Stimulated activated CD8-positive, alpha-beta memory T cell treated with anti-CD3 and anti-CD28 coated beads, Interleukin-7, amount 100 ng/mL, for 24 hours (primary cell): Measurements from ENCODE around the gene SEC14L1.
"Not testable (repeated sequence)": the region's sequence is repeated elsewhere in the genome, so short reads cannot be mapped to it uniquely, and the experiment has no call there.

ENCODE experiments used
- DNase-seq: peaks from one replicate; pipeline ENCODE4 v3.0.0-alpha.2; 2020; ENCODE audit warnings: low read depth

The SEC14L1 gene

GRCh38 chr17:77140878-77141767 is at the start of gene SEC14L1:
SEC14L1 (plus strand) TSS chr17:77140969; CDS start chr17:77143597, 2,628 bp downstream.
- DNase-seq: peak; percentile 8

GRCh38 chr17:77092025-77092424 is 48.7 kb upstream of the SEC14L1 start:
- no peak for DNase-seq

DNA sequence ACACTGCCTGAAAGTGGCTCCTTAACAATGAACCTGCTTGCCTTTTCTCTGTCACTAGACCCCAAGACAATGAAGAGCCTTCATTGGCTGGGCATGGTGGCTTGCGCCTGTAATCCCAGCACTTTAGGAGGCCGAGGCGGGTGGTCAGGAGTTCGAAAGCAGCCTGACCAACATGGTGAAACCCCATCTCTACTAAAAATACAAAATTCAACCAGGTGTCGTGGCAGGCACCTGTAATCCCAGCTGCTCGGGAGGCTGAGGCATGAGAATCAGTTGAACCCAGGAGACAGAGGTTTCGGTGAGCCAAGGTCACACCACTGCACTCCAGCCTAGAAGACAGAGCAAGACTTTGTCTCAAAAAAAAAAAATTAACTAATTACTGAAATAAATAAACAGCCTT is 45.3 kb upstream of the SEC14L1 start:
- DNase-seq: no peak

GRCh38 chr17:77096570-77097214 is 44.1 kb upstream of the SEC14L1 start:
- no peak for DNase-seq

- no peak for DNase-seq
Measured at GRCh38 chr17:77097631-77098180, 43.1 kb upstream of the SEC14L1 start.

DNA sequence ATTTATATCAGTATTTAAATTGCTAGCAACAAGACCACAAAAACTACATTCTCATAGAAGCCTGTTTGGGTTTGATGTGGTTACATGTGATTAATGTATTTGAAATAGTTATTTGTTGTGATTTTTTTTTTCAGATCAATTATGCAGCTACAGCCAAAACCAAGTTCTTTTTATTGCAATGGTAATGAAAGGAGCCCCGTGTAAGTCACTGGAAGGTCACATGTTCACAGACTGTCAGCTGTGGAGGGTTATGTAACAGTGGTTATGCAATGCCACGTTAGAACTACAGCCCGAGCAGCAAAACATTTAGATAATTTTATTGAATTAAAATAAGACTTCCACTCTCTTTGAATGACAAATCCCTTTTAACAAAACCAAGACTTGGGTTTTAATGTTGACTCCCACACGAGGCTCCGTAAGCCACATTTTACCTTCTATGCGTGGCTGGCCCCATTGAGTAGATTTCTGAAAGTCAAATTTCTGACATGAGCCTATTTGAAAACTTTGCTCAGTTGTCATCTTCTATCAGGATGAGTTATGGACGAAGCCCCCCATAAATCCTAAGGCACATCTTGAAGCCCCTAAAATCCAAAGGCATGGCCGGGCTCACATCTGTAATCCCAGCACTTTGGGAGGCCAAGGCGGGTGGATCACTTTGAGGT is 41.8 kb upstream of the SEC14L1 start:
- DNase-seq: no peak

DNA sequence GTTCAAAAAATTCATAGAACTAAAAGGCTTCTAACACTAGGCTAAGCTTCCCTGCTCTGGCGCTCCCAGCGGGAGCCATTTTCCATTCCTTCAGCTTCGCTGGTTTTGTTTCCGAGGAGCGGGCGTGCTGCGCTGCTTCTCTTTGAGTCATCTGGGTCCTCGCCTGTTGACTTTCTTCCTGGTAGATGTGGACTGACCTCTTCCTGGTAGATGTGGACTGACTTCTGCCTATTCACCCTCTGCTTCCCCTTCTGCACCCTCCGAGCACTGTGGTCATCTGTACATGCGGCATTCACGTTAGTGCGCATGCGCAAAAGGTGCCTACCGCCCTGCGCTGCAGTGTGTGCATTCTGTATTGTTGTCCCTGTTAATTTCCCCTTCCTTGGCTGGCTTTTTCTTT is 40.8 kb upstream of the SEC14L1 start:
- DNase-seq: no peak

- DNase-seq: no peak
Measured at GRCh38 chr17:77101521-77102410, 39.0 kb upstream of the SEC14L1 start.

- not testable (repeated sequence) for DNase-seq
Measured at GRCh38 chr17:77102411-77103134, 38.2 kb upstream of the SEC14L1 start.

GRCh38 chr17:77105706-77106105 is 35.1 kb upstream of the SEC14L1 start:
- DNase-seq: no peak

GRCh38 chr17:77106874-77107358 is 33.9 kb upstream of the SEC14L1 start:
- DNase-seq: no peak

DNA sequence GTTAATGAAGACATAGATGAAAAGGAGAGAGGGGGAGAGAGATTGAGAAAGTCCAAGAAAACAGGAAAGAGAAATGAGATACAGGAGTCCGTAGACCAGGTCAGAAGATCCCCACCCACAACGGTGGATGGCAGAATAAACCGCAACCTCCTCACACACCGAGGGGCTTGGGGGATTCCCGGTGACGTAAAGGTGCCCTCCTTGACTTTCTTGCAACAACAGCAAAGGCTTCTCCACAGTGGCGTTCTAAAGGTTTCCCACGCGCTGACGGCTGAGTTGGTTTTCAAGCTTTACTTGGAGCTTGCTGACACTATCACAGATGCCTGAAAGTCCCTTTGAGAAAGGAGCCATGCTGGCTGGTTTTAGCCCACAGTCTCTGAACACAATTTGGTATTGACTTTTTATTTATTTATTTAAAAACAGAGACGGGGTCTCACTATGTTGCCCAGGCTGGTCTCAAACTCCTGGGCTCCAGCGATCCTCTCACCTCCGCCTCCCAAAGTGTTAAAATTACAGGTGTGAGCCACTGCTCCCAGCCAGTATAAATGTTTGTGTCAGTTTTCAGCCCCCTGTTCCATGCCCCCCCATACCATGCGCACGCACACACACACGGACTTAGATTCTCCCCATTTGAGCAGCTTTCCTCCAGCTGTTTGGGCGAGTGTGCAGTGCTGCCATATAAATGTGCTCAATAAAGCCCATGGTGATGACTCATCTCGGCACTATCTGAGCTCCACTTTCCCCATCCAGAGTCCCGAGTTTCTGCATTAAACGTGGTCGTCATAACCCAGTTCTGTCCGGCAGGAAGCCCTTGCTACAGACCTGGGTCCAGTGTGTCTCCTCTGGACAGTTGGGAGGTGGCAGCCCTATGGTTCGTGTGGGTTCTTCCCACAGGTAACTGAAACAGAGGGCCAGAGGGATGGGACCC is 33.0 kb upstream of the SEC14L1 start:
- peak; percentile 47 for DNase-seq

DNA sequence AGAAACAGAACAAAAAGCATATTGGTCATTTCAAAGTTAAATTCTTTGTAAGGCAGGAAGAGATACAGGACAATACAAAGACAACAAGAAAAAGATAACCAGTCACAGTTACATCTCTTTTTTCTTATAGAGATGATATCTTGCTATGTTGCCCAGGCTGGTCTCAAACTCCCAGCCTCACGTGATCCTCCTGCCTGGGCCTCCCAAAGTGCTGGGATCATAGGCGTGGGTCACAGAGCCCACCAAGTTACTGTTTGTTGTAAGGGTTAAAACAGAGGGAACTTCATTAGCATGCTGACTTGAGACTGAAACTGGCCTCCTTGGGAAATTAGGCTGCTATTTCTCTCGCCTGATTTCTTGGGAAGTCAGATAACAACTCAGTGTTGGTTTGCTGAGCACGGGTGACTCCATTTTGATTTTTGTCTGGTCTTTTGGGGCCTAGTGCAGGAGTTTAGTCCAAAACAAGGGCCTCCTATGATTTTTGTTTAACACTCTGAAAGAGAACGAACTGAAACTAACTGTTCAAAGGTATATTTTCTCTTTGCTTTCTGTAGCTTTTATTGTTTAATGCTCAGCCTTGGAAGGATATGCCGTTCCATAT is 31.5 kb upstream of the SEC14L1 start:
- DNase-seq: no peak

DNA sequence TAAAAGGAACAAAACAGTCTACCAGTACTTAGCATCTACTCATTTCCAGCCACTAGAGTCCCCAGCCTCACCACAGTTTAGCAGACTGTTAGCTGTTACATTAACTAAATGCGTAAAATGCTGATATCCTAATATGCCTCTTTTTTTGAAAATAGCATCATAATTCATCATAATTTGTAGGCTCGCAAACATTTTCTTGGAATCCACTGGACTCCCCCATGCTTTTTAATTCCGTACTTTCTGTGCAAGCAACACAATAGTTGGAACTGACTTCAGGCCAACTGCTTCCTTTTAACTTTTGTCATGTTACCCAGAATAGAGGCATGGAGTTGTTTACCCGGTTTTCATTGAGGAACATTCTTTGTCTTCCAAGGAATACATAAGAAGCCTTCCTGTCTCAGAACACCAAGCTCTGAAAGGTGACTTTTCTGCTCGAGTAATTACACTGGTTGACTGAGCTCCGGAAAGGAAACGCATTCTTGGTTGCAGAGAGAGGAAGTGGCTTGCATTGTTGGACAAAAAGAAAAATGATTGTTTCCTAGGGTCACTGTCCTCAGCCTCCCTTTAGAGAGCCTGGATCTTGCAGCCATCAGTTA is 30.9 kb upstream of the SEC14L1 start:
- DNase-seq: no peak

DNA sequence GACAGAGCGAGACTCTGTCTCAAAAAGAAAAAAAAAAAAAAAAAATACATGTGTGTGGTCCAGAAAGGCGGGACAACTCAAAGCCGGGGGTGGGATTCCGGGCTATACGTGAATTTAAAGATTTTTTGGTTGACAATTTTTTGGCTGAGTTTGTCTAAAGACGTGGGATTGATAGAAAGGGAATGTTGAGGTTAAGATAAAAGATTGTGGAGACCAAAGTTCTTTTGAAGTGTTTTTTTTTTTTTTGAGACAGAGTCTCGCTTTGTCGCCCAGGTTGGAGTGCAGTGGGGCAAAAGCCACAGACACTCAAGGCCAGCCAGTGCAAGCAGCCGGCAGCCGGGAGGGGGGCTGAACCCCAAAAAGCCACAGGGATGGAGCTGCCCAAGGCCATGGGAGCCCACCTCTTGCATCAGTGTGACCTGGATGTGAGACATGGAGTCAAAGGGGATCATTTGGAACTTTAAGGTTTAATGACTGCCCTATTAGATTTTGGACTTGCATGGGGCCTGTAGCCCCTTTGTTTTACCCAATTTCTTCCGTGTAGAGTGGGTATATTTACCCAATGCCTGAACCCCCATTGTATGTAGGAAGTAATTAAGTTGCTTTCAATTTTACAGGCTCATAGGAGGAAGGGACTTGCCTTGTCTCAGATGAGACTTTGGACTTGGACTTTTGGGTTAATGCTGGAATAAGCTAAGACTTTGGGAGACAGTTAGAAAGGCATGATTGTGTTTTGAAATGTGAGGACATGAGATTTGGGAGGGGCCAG is 29.4 kb upstream of the SEC14L1 start:
- not testable (repeated sequence) for DNase-seq

DNA sequence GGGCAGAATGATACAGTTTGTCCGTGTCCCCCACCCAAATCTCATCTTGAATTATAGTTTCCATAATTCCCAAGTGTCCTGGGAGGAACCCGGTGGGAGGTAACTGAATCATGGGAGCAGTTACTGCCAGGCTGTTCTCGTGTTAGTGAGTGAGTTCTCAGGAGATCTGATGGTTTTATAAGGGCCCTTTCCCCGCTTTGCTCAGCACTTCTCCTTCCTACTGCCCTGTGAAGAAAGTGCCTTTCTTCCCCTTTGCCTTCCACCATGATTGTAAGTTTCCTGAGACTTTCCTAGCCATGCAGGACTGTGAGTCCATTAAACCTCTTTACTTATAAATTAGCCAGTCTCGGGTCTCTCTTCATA is 28.9 kb upstream of the SEC14L1 start:
- no peak for DNase-seq

- no peak for DNase-seq
Measured at GRCh38 chr17:77115510-77115909, 25.3 kb upstream of the SEC14L1 start.

DNA sequence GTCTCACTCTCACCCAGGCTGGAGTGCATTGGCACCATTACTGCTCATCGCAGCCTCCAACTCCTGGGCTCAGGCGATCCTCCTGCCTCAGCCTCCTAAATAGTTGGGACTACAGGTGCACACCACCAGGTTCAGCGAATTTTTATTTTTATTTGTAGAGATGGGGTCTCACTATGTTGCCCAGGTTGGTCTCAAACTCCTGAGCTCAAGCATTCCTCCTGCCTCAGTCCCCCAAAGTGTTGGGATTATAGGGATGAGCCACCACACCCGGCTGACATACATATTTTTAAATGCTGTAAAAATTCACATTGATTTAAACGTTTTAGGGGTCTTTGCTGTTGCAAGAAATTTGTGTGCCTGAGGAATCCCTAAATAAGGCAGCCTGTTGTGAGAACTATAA is 24.8 kb upstream of the SEC14L1 start:
- DNase-seq: no peak
